HG02610 (cell line): ENCODE results near the gene VSTM5.
"Not testable (repeated sequence)": the region's sequence is repeated elsewhere in the genome, so short reads cannot be mapped to it uniquely, and the experiment has no call there.

Experiments
- ATAC-seq: cut with Tn5 transposase; IDR thresholded peaks from one replicate; pipeline ENCODE4 v1.9.1; 2021; ENCODE audit warnings: mild to moderate bottlenecking, moderate library complexity; ENCODE audit not compliant: unreplicated experiment

VSTM5 gene

GRCh38 chr11:93801366-93801765 lies 49.1 kb downstream of the VSTM5 start:
- no peak for ATAC-seq

- no peak for ATAC-seq
Observed at GRCh38 chr11:93796441-93797231, 53.8 kb downstream of the VSTM5 start.

- no peak for ATAC-seq
Observed at GRCh38 chr11:93791493-93791892, 58.9 kb downstream of the VSTM5 start.

GRCh38 chr11:93784935-93785360 lies 65.5 kb downstream of the VSTM5 start:
- ATAC-seq: peak; percentile 37

- ATAC-seq: peak; percentile 97
Observed at GRCh38 chr11:93784145-93784934, 66.1 kb downstream of the VSTM5 start, which contains the start of gene MED17. TSS of gene MED17 (plus strand) at chr11:93784282. CDS start at chr11:93784514, 232 bp downstream.

GRCh38 chr11:93783765-93784144 lies 66.7 kb downstream of the VSTM5 start:
- ATAC-seq: peak; percentile 48

- no peak for ATAC-seq
Observed at GRCh38 chr11:93783362-93783761, 67.1 kb downstream of the VSTM5 start.

- no peak for ATAC-seq
Observed at GRCh38 chr11:93775289-93775688, 75.1 kb downstream of the VSTM5 start.

- not testable (repeated sequence) for ATAC-seq
Observed at GRCh38 chr11:93774560-93774959, 75.9 kb downstream of the VSTM5 start.

- ATAC-seq: no peak
Observed at GRCh38 chr11:93773601-93774200, 76.7 kb downstream of the VSTM5 start.

- ATAC-seq: no peak
Observed at GRCh38 chr11:93773045-93773477, 77.4 kb downstream of the VSTM5 start.

GRCh38 chr11:93772123-93772522 lies 78.3 kb downstream of the VSTM5 start:
- no peak for ATAC-seq

GRCh38 chr11:93770160-93770559 lies 80.3 kb downstream of the VSTM5 start:
- ATAC-seq: no peak
